Psoas muscle (tissue), 8 donors: Measurements from ENCODE around the gene SEPTIN2. TPM values are rescaled to one million over a fixed set of nuclear protein-coding genes. Genes with fewer than 3 reads are reported as not detected.
A peak's percentile ranks its signal among the peaks of the same experiment; 100 is the strongest.

Experiments
- ATAC-seq, 4 donors: fragments of 200-7000 bp; cut with Tn5 transposase; one replicate each; pipeline ENCODE4 v1.9.1; 2020; ENCODE audit warnings: moderate library complexity in 3 of 4, mild to moderate bottlenecking in 2 of 4
- DNase-seq, 2 donors: peaks; one replicate each; pipeline ENCODE4 v3.0.0-alpha.2; 2020
- H3K27ac ChIP-seq: fragments of 200-600 bp; one replicate; pipeline ENCODE4 v1.8.0; 2022
- H3K27me3 ChIP-seq, 3 donors: fragments of 200-600 bp in 1 of 3; one replicate each; pipeline versions ENCODE4 v1.6.1 to v1.8.0; 2013 to 2022; ENCODE audit warnings: low read length in 2 of 3, mild to moderate bottlenecking in 2 of 3, moderate library complexity in 1 of 3; ENCODE audit not compliant: insufficient read depth in 3 of 3
- H3K36me3 ChIP-seq, 2 donors: fragments of 200-600 bp in 1 of 2; one replicate each; pipeline versions ENCODE4 v1.6.1 to v1.8.0; 2013 to 2022; ENCODE audit warnings: low read depth in 1 of 2, mild to moderate bottlenecking in 1 of 2, moderate library complexity in 1 of 2; ENCODE audit not compliant: insufficient read depth in 1 of 2
- H3K4me1 ChIP-seq: fragments of 200-600 bp; one replicate; pipeline ENCODE4 v1.8.0; 2022
- H3K4me3 ChIP-seq: fragments of 200-600 bp; one replicate; pipeline ENCODE4 v1.8.0; 2022; ENCODE audit warnings: mild to moderate bottlenecking
- H3K9me3 ChIP-seq: fragments of 200-600 bp; one replicate; pipeline ENCODE4 v1.8.0; 2022
- WGBS, 3 donors: extraction: QIAGEN DNeasy Blood & Tissue Kit; methylation state at CpG; one replicate each; pipeline versions ENCODE4 v1.1.6 to v1.1.7; 2013; 5-methylcytosine and 5-hydroxymethylcytosine counted together
- intact Hi-C, 2 donors: fragments of 100-400 bp; cut with DNase I; formaldehyde crosslinking; loops; one replicate each; pipeline versions ENCODE4 v1.11.0 to v1.14.2; 2022
- polyA plus RNA-seq, 3 donors: library from polyadenylated mRNA; stranded (reverse); fragments of 200-250 nt; gene quantifications; one replicate each; pipeline ENCODE4 v1.2.3, GENCODE V29; 2013
- total RNA-seq, 4 donors: library from RNA; stranded (reverse); fragmentation: NEBNext Ultra II Directional in 2 of 4; extraction: Animal tissue kit (Norgen Biotek cat#: 25700) in 2 of 4; gene quantifications; one replicate each; pipeline versions ENCODE4 v1.2.1 to v1.2.4, GENCODE V29; 2021 to 2023
- TF ChIP-seq, protein P1 (sequence below): fragments of 200-600 bp; IDR thresholded peaks from one replicate; pipeline ENCODE4 v1.8.0; 2022; ENCODE audit warnings: antibody characterized with exemption
- donor health status: healthy with polysubstance abuse.
- donor health status: DM: no; HTN: no; CAD: no; lungs with moderate emphysema.
- donor health status: Bipolar disorder and iron deficiency.
- donor health status: healthy.
- donor health status: DM: yes; HTN: yes; CAD: no.
- donor health status: DM: no; HTN: no; CAD: no.
- donor health status: DM: no; HTN: no; CAD: no.
- donor health status: DM: yes; HTN: yes; CAD: no.

SEPTIN2 gene
- total and polyA plus RNA-seq, 7 donors, result 68.8 to 161 (median 122) TPM

DNA sequence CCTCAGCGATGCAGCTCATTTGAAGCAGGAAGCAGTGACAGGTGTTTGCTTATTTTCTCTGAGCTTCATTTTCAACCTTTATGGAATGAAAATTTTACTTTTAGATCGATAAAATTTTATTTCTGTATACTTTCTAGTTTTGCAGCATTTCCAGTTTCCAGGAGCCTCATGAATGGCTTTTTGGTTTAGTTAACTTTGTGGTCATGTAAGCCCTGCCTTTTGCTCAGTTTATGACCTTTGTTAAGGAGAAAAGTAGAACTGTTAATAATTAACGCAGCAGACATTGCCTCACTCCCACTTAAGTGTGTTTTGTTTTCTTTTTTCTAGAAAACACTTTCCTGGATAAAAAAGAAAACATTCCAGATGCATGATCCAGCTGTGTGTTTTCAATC, 35.9 kb downstream of the SEPTIN2 start:
- ATAC-seq (no peak), DNase-seq (no peak)
- WGBS, 3 donors, result 74 to 87% (median 77%) methylated on average over 3 of the region's 3 CpGs
- Histone ChIP-seq H3K9me3 (no peaks in the 10 kb centered on the region), H3K4me3 (no peak overlapping the region), H3K36me3 (peaks cover 7 to 81% of the 10 kb centered on the region in 2 donors), H3K4me1 (peaks cover 3% of the 10 kb centered on the region), H3K27me3 (no peaks in the 10 kb centered on the region), H3K27ac (no peak overlapping the region)
- TF ChIP-seq, protein P1, sequence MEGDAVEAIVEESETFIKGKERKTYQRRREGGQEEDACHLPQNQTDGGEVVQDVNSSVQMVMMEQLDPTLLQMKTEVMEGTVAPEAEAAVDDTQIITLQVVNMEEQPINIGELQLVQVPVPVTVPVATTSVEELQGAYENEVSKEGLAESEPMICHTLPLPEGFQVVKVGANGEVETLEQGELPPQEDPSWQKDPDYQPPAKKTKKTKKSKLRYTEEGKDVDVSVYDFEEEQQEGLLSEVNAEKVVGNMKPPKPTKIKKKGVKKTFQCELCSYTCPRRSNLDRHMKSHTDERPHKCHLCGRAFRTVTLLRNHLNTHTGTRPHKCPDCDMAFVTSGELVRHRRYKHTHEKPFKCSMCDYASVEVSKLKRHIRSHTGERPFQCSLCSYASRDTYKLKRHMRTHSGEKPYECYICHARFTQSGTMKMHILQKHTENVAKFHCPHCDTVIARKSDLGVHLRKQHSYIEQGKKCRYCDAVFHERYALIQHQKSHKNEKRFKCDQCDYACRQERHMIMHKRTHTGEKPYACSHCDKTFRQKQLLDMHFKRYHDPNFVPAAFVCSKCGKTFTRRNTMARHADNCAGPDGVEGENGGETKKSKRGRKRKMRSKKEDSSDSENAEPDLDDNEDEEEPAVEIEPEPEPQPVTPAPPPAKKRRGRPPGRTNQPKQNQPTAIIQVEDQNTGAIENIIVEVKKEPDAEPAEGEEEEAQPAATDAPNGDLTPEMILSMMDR, result no peak
- intact Hi-C loops, result loop anchor here in 1 of 2 donors (5.0 kb wide), 2 partner anchors 34 to 79 kb away; partner anchors contain the start of genes HDLBP and SEPTIN2

DNA sequence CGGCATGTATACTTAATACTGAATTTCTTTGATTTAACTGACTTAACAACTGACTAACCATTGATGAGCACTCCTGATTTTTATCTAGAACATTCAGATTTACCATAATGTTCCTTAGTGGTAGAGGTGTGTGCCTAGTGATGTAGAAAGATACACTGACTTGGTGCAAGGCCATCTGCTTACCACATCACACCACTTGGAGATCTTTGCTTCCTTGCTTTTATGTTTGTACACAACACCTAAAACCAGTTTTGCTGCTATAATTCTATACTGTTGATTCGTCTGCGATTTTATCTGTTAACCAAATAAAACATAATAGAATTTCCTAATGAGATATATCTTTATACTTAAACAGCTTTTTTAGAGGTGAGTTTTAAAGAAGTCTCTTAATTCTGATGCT, 36.5 kb downstream of the SEPTIN2 start:
- intact Hi-C loops, result loop anchor here in 1 of 2 donors (5.0 kb wide), 2 partner anchors 35 to 80 kb away; partner anchors contain the start of genes HDLBP and SEPTIN2
- TF ChIP-seq, protein P1, result no peak
- whole genome bisulfite sequencing, 3 donors, result 94 to 95% (median 95%) methylated on average over 3 of the region's 3 CpGs
- Histone ChIP-seq H3K27me3 (no peaks in the 10 kb centered on the region), H3K4me3 (no peak overlapping the region), H3K4me1 (peaks cover 6% of the 10 kb centered on the region), H3K27ac (no peak overlapping the region), H3K36me3 (peaks cover 7 to 75% of the 10 kb centered on the region in 2 donors), H3K9me3 (no peaks in the 10 kb centered on the region)
- ATAC-seq (no peak), DNase-seq (no peak)

DNA sequence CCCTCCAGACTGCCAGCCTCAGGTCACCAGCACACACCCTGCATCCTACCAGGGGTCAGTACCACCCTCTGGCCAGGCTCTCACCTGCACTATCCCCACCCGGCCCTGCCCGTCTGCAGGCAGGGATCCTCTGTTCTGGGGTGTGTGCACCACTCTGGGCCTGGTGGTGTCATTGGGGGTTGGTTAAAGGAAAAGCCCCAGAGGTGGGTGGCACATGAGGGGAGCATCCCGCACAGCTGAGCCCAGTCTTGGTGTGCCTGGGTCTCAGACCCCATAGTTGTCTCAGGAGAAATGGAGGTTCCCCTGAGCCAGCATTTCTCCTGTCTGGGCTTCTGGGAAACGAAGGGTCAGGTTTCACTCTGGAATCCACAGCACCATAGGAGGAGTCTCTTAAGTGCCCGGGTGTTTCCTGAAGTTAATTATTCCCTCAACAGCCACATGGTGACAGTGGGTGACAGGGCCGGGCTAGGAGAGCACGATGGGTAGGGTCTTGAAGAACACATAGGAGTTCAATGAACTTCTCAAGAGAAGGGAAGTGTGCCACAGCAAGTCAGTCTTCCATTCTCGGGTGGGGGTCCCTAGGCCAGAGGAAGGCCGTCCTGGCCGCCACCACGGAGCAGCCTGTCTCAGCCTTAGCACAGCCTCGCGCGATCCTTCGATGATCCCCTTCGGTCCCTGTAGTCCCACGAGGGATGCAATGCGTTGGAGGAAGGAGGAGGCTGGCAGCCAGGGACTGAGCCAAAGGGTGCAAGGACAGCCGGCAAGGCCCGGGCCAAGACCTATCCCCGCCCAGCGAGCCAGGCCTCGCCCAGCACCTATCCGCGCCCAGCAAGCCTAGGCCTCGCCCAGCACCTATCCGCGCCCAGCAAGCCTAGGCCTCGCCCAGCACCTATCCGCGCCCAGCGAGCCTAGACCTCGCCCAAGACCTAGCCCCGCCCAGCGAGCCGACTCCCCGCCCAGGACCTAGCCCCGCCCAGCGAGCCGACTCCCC, 39.2 kb downstream of the SEPTIN2 start:
- Histone ChIP-seq H3K4me3 (peak overlapping the region; percentile 52), H3K36me3 (peaks cover 7 to 47% of the 10 kb centered on the region in 2 donors), H3K27ac (peak overlapping the region; percentile 65), H3K4me1 (peaks cover 15% of the 10 kb centered on the region), H3K9me3 (no peaks in the 10 kb centered on the region), H3K27me3 (no peaks in the 10 kb centered on the region)
- 24 to 41% (median 39%) methylated on average over 22 to 40 of the region's 40 CpGs for WGBS, 3 donors
- intact Hi-C loops, result loop anchor here (5.0 kb wide), 3 partner anchors 38 to 152 kb away; partner anchors contain the start of genes HDLBP (in 2 of the 2), SEPTIN2 (in 2 of the 2) and STK25 (in 1 of the 2)
- ATAC-seq (peak; percentile 51 to 72 (median 64)), DNase-seq (peak; percentile 85 to 95)
- TF ChIP-seq, protein P1, result no peak

DNA sequence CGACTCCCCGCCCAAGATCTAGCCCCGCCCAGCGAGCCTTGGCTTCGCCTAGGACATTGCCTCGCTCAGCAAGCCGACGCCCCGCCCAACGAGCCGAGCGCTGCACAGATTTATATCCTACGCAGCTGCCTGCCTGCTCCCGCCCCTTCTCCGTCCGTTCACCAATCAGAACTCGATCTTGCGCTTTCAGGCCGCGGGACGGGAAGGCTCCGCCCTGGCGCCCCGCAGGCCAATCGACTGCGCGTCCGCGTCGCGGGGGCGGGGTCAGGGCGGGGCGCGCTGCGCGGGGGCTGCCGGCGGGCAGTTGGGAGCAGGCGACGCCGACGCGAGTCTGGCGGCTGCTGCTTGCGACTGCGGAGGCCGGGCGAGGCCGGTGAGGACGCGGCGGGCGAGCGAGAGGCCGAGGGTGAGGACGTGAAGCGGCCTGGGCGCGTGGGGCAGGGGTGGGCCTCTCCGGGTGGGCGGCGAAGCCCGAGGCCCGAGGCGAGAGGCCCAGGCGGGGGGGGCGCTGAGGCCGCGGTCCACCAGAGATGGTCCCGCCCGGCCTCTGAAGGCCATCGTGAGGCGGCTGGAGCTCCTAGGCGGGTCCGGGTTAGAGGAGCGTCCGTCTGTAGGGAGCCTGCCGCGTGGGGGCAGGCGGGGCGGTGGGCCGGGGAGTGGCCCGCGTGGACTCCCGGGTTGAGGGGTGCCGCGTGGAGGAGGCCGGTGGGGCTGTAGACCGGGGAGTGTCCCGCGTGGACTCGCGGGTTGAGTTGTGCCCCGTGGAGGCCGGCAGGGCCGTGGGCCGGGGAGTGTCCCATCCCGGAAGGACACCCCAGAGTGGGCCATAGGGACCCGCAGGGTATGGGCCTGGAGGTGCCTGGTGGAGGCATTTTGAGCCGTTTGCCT, 40.5 kb downstream of the SEPTIN2 start, which contains the start of gene FARP2:
Gene FARP2 (plus strand): TSS at position 303 of the 888 bp plus-strand sequence. CDS start 16,823 bp downstream, outside the sequence.
- Histone ChIP-seq H3K27me3 (no peaks in the 10 kb centered on the region), H3K4me1 (peaks cover 15% of the 10 kb centered on the region), H3K9me3 (no peaks in the 10 kb centered on the region), H3K27ac (peak within 1 kb of the TSS; percentile 90), H3K36me3 (peaks cover 3 to 35% of the 10 kb centered on the region in 2 donors), H3K4me3 (peak within 1 kb of the TSS; percentile 75)
- TF ChIP-seq, protein P1, result no peak
- ATAC-seq, result peak; percentile 90 to 93 (median 92)
- DNase-seq, result peak; percentile 99 to 100
- WGBS, 3 donors, result 0 to 1% (median 0%) methylated on average over 57 to 100 of the region's 101 CpGs
- intact Hi-C loops, result loop anchor here (5.0 kb wide), 2 partner anchors 39 to 151 kb away; partner anchors contain the start of genes HDLBP (in 1 of the 2), SEPTIN2 (in 1 of the 2) and STK25 (in 1 of the 2)
